Transverse colon (tissue), 4 donors: ENCODE measurements around the gene NPTX2. TPM values are rescaled to one million over a fixed set of nuclear protein-coding genes. Genes with fewer than 3 reads are reported as not detected.

ENCODE experiments used
- DNase-seq: peaks from one replicate; pipeline ENCODE4 v3.0.0-alpha.2; 2019
- H3K27ac ChIP-seq, 4 donors: fragments of 200-600 bp; sonication (generic); 2 replicates each; pipeline ENCODE4 v1.5.1; 2016 to 2018; ENCODE audit warnings: inconsistent platforms in 4 of 4
- H3K27me3 ChIP-seq: fragments of 200-600 bp; sonication (generic); 2 replicates; pipeline ENCODE4 v1.5.1; 2017; ENCODE audit warnings: inconsistent platforms
- H3K36me3 ChIP-seq, 4 donors: fragments of 200-600 bp; sonication (generic); 2 replicates each; pipeline ENCODE4 v1.5.1; 2017 to 2019; ENCODE audit warnings: inconsistent platforms in 4 of 4
- H3K4me1 ChIP-seq, 4 donors: fragments of 200-600 bp; sonication (generic); 2 replicates each; pipeline ENCODE4 v1.5.1; 2017 to 2020; ENCODE audit warnings: inconsistent platforms in 4 of 4
- H3K4me3 ChIP-seq, 4 donors: fragments of 200-600 bp; sonication (generic); 1 replicate in 1 of 4; 2 replicates in 3 of 4; pipeline versions ENCODE4 v1.5.1 to v1.6.1; 2017 to 2019; ENCODE audit warnings: inconsistent platforms in 4 of 4
- H3K9me3 ChIP-seq, 2 donors: fragments of 200-600 bp; sonication (generic); 2 replicates each; pipeline ENCODE4 v1.5.1; 2017 to 2019; ENCODE audit warnings: inconsistent platforms in 2 of 2
- EP300 ChIP-seq: sonication (generic); formaldehyde crosslinking; IDR thresholded peaks from one replicate; pipeline ENCODE4 v1.6.1; 2017; ENCODE audit warnings: antibody characterized with exemption, low read depth
- POLR2A ChIP-seq: fragments of 450-650 bp; IDR thresholded peaks from one replicate; pipeline ENCODE4 v1.6.1; 2016; ENCODE audit warnings: antibody characterized with exemption, mild to moderate bottlenecking, moderate library complexity
- POLR2AphosphoS5 ChIP-seq, 3 donors: sonication (generic); formaldehyde crosslinking; IDR thresholded peaks; one replicate each; pipeline ENCODE4 v1.6.1; 2016; ENCODE audit warnings: antibody characterized with exemption in 3 of 3
- WGBS, 2 donors: methylation state at CpG; one replicate each; pipeline ENCODE4 v1.1.5; 2018; ENCODE audit warnings: low coverage in 1 of 2; 5-methylcytosine and 5-hydroxymethylcytosine counted together
- in situ Hi-C, 4 donors: fragments of 200-750 bp; cut with MboI; loops; one replicate each; pipeline versions ENCODE4 v1.15.0 to v1.15.1; 2017; ENCODE audit warnings: low sequenced_read_pairs in 3 of 4, low pct_ligation_motif_present in 1 of 4, low pct_unique_long_range_greater_than_20kb in 1 of 4
- intact Hi-C: fragments of 100-400 bp; cut with DNase I; formaldehyde crosslinking; loops from one replicate; pipeline ENCODE4 v1.15.1; 2023; ENCODE audit warnings: low total_unique reads
- total RNA-seq, 4 donors: library from RNA; depleted of rRNA; stranded (reverse); fragments of >200 nt; gene quantifications; one replicate each; pipeline ENCODE4 v1.1.0, GENCODE V29; 2016
- TF ChIP-seq, protein P1 (sequence below), 5 experiments: fragments of 200-600 bp in 3 of 5; fragments of 450-650 bp in 2 of 5; sonication (generic) in 3 of 5; IDR thresholded peaks; 1 replicate in 2 of 5; 2 replicates in 3 of 5; pipeline ENCODE4 v1.5.1; 2016 to 2017; ENCODE audit warnings: antibody characterized with exemption in 5 of 5, inconsistent platforms in 3 of 5, mild to moderate bottlenecking in 2 of 5, moderate library complexity in 1 of 5

Gene NPTX2
- total RNA-seq, 4 donors from 2014 or later: 3.4 to 11.5 (median 6.3) TPM

DNA sequence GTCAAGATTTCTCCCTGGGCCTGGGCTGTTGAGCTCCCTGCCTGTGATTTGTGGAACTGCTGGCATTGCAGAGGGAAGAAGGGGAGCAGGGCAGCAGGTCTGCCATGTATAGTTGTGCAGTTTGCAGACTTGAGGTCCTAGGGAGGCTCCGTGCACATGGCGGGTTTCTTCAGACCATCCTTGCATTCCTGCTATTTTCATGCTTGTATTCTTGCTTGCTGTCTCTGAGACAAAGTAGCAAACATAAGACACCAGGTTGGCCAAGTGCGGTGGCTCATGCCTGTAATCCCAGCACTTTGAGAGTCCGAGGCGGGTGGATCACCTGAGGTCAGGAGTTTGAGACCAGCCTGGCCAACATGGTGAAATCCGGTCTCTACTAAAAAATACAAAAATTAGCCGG lies 61.1 kb downstream of the NPTX2 start:
- TF ChIP-seq POLR2AphosphoS5 (IDR thresholded peaks at IDR 0.05): no peak
- no peak for TF ChIP-seq POLR2A
- TF ChIP-seq, protein P1, sequence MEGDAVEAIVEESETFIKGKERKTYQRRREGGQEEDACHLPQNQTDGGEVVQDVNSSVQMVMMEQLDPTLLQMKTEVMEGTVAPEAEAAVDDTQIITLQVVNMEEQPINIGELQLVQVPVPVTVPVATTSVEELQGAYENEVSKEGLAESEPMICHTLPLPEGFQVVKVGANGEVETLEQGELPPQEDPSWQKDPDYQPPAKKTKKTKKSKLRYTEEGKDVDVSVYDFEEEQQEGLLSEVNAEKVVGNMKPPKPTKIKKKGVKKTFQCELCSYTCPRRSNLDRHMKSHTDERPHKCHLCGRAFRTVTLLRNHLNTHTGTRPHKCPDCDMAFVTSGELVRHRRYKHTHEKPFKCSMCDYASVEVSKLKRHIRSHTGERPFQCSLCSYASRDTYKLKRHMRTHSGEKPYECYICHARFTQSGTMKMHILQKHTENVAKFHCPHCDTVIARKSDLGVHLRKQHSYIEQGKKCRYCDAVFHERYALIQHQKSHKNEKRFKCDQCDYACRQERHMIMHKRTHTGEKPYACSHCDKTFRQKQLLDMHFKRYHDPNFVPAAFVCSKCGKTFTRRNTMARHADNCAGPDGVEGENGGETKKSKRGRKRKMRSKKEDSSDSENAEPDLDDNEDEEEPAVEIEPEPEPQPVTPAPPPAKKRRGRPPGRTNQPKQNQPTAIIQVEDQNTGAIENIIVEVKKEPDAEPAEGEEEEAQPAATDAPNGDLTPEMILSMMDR (IDR thresholded peaks at IDR 0.05): no peak
- no peak for TF ChIP-seq EP300
- H3K4me1 ChIP-seq: no peaks in the 10 kb centered on the region
- intact Hi-C loops (no loop called here), in situ Hi-C loops (no loop called here)
- no peak overlapping the region for H3K27ac ChIP-seq
- H3K36me3 ChIP-seq: no peaks in the 10 kb centered on the region
- WGBS, 2 donors: 68 to 91% methylated on average over 4 to 7 of the region's 7 CpGs
- no peaks in the 10 kb centered on the region for H3K9me3 ChIP-seq
- peaks cover 4% of the 10 kb centered on the region for H3K27me3 ChIP-seq
- DNase-seq: no peak
- H3K4me3 ChIP-seq: no peak overlapping the region

Other genes with a start within 250 kb of the NPTX2 start
- gene BAIAP2L1, start 216.2 kb upstream of the NPTX2 start, total RNA-seq: 10 to 100 TPM; 39.8 to 59.8 (median 53.3) TPM